SKM-1 treated with dmso at 0.1 percent for 144 hours (cell line): Measurements from ENCODE around the gene EHD2.

Experiments used
- DNase-seq: peaks from one replicate; lab custom pipeline; 2025; ENCODE audit not compliant: unreplicated experiment; lab: John Stamatoyannopoulos, UW

EHD2 gene

GRCh38 chr19:47687906-47688305, 25.3 kb upstream of the EHD2 start:
- DNase-seq = no peak

- no peak for DNase-seq
Measured at GRCh38 chr19:47691090-47691489, 22.1 kb upstream of the EHD2 start.

DNA sequence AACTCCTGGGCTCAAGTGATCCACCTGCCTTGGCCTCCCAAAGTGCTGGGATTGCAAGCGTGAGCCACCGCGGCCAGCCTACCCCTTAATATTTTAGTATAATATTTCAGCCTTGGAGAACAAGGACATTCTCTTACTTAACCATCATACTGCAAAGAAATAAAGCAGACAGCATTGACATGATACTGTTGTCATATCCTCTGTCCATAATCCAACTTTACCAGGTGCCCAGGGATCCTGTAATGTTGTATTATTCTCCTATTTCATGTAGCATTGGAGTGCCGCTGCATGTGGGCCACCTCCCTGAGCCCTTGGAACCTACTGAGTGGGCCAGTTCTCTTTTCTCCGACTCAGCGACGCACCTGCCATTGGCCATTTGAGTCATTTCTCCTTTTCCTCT, 21.4 kb upstream of the EHD2 start:
- DNase-seq = no peak

GRCh38 chr19:47693489-47693888, 19.7 kb upstream of the EHD2 start:
- no peak for DNase-seq

GRCh38 chr19:47693903-47694302, 19.3 kb upstream of the EHD2 start:
- no peak for DNase-seq

- no peak for DNase-seq
Measured at GRCh38 chr19:47694466-47695273, 18.6 kb upstream of the EHD2 start.

GRCh38 chr19:47695533-47696262, 17.5 kb upstream of the EHD2 start:
- no peak for DNase-seq

DNA sequence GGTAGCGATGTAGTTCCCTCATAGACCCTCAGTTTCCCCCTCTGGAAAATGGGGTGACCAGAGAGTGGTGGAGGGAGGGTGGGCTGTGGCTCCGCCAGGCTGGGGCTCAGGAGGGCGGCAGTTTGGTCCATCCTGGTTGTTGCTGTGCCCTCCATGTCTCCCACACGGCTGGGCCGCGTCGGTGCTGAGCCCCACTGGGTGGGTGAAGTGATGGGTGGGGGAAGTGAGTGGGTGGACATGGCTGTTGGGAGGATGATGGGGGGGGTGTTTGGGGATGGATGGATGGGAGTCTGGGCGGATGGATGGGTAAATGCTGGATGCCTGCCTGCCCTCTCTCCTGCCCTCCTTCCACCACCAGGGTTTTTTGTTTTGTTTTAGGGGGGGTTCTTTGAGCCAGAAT, 16.6 kb upstream of the EHD2 start:
- no peak for DNase-seq

DNA sequence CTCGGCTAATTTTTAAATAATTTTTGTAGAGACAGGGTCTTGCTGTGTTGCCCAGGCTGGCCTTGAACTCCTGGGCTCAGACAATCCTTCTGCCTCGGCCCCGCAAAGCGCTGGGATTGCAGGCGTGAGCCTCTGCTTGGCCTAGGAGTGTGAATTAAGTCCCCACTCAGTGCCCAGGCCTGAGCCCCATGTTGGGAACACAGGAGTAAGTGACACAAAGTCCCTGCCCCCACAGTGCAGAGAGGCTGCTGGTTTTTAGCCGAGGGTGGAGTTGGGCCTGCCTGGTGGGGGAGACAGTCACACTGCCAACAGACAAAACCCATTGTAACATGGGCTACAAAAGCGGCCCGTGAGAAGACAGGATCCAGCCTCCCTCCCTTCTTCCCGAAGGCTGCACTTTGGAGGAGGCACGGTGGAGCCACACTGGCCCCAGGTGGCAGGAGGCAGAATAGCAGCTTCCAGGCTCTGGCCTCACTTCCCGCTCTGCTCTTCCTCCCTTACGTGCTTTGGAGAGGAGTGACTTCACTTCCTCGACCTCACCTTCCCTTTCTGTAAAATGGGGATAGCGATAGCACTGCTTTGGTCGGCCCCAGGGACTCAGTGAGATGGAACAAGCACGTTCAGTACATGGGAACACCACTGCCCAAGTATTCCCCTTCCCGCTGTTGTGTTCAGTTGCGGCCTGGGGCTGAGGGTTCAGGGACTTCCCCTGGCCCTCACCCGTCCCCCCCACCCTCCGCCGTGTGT, 15.2 kb upstream of the EHD2 start:
- peak; percentile 25 for DNase-seq

GRCh38 chr19:47698631-47699359, 14.4 kb upstream of the EHD2 start:
- DNase-seq = no peak

- no peak for DNase-seq
Measured at GRCh38 chr19:47699360-47699917, 13.8 kb upstream of the EHD2 start.

DNA sequence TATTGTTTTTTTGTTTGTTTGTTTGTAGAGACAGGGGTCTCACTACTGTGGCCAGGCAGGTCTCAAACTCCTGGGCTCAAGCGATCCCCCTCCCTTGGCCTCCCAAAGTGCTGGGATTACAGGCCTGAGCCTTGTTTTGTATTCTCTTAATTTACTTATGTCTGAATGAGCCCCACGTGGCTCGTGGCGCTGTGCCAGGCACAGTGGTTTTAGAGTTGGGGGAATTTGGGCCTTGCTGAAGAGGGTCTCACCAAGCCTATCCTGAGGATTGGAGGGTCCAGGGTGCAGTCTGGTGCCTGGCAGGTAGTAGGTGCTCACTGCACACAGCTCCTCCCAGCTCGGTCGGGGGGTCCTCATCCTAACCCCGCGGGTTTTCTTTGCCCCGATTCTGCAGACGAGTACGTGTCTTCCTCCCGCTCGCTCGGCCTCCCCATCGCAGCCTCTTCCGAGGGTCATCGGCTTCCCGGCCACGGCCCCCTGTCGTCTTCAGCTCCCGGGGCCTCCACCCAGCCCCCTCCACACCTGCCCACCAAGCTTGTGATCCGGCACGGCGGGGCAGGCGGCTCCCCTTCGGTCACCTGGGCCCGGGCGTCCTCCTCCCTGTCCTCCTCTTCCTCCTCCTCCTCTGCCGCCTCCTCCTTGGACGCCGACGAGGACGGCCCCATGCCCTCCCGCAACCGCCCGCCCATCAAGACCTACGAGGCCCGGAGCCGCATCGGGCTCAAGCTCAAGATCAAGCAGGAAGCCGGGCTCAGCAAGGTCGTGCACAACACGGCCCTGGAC, 12.1 kb upstream of the EHD2 start:
- no peak for DNase-seq

- no peak for DNase-seq
Measured at GRCh38 chr19:47701717-47702552, 11.3 kb upstream of the EHD2 start.

DNA sequence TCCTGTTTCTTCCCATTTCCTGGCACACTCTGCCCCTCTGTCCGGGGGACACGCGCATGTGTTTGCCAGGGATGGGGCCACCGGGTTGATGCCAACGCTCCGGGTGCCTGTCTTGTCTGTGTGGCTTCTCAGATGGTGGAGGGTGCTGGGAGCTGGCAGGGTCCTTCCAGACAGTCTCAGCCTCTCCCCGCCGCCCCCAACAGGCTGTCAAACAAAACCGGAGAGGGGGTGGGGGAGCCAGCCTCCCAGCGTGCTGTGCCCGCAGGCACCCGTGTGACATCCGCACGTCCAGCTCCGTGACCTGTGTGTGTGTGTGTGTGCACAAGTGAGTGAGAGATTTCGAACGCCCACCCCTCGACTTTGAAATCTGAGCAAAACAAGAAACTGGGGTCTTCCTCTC, 10.6 kb upstream of the EHD2 start:
- DNase-seq = no peak

GRCh38 chr19:47703301-47703700, 9.9 kb upstream of the EHD2 start:
- no peak for DNase-seq

DNA sequence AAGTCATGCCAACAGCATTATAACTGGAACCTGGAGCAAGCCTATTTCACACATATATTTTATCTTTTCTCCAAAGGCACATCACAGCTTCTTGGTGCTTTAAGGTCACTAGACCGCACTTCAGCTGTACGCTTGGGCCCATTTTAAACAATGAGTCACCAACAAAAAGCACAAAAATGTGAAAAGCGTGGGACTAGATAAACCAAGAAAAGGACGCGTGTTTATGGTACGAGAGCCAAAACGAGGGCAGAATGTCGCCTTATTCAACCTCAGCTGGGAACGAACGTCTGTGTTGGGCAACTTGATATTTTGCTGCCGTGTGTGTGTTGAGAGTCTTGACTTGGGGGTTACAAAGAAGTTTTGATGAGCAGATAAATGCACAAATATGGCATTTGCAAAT, 9.2 kb upstream of the EHD2 start:
- no peak for DNase-seq

GRCh38 chr19:47704656-47705055, 8.6 kb upstream of the EHD2 start:
- no peak for DNase-seq

DNA sequence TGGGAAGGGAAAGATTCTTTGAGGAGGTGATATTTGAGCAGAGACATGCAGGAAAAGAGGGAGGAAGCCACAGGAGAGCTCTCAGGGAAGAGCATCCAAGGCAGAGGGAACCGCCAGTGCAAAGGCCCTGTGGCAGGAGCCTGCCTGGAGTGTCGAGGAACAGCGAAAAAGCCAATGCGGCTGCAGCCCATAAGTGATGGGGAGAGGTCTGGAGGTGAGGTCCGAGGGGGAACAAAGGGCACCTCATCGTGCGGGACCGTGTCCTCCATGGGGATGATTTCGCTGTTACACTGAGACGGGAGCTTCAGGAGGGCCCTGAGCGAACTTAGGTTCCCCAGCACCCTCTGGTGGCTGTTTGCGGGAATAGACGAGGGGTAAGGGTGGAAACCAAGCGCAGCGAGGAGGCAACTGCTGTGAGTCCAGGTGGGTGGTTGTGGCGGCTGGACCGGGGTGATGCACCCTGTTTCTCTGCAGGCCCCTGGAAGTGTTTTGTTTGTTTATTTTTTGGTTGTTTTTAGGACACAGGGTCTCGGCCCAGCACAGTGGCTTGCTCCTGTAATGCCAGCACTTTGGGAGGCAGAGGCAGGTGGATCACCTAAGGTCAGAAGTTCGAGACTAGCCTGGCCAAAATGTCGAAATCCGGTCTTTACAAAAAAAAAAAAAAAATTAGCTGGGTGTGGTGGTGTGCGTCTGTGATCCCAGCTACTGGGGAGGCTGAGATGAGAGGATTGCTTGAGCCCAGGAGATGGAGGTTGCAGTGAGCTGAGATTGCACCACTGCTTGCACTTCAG, 5.9 kb upstream of the EHD2 start:
- peak; percentile 63 for DNase-seq
